Muscle of back (tissue), 11 donors: Measurements from ENCODE around the gene ZYG11B. TPM values are rescaled to one million over a fixed set of nuclear protein-coding genes. Genes with fewer than 3 reads are reported as not detected.
"Not testable (repeated sequence)": the region's sequence is repeated elsewhere in the genome, so short reads cannot be mapped to it uniquely, and the experiment has no call there.

Source experiments
- DNase-seq, 3 donors: peaks; one replicate each; pipeline versions ENCODE4 v3.0.0 to v3.0.0-alpha.2; 2013
- polyA plus RNA-seq, 10 donors: library from polyadenylated mRNA; unstranded; fragments of 120-200 nt; gene quantifications; one replicate each; pipeline ENCODE4 v1.2.1, GENCODE V29; 2013; ENCODE audit not compliant: insufficient read length in 10 of 10

ZYG11B gene
- polyA plus RNA-seq, 10 donors, result 26.6 to 45.5 (median 33.8) TPM

DNA sequence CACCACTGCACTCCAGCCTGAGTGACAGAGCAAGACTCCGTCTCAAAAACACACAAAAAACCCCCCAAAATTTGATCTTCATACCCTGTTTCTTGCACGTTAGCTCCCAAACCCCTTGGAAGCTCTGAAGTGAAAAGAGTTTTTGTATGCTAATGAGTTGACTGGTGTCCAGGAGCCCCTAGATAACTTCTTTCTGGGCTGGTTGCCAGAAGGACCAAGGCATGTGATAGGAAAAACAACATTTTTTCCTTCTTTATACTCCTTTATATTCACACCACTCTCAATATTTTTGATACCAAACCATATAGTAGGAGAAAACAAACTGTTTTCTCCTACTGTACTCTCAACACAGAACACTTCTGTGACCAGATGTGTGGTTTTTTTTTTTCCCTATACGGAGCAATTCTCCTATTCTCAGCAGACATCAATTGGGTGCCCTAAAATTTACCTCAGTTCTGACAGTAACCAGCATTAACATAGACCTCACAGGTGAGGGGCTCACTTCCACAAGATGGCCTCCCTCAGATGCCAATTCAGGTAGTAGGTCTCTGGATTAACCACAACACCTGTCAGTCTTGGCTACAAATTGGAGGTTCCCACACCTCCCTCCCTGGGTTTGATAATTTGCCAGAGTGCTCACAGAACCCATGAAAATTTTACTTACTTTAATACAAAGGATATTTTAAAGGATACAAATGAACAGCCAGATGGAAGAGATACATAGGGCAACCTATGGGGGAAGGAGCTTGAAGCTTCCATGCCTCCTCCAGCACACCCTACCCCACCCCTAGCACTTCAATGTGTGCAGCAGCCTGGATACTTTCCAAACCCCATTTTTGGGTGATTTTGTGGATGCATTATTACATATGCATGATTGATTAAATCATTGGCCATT is 25.6 kb downstream of the ZYG11B start:
- peak; percentile 22 to 53 (median 34) for DNase-seq

DNA sequence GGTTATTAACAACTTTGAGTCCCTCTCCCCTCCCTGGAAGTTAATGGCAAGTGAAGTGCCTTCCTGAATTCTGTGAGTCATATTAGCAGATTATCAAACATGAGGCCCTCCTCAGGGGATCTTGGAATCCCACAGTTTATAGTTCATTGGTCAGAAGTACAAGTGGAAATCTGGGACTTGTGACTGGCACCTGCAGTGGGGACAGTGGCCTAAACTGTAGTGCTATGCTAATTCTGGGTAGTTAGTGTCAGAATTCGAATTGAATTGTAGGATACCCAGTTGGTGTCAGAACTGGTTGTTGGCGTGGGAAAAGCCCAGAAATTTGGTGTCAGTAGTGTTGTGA is 26.2 kb downstream of the ZYG11B start:
- DNase-seq, result no peak

DNA sequence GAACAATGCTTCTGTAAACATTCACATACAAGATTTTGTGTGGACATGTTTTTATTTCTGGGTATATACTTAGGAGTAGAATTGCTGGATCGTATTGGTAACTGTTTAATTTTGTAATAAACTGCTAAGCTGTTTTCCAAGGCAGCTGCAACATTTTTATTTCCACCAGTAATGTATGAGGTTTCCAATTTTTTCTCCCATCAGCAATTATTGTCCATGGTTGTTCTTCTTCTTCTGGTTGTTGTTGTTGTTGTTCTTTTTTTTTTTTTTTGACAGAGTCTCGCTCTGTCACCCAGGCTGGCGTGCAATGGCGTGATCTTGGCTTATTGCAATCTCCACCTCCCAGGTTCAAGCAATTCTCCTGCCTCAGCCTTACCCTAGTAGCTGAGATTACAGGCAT is 26.9 kb downstream of the ZYG11B start:
- no peak for DNase-seq

DNA sequence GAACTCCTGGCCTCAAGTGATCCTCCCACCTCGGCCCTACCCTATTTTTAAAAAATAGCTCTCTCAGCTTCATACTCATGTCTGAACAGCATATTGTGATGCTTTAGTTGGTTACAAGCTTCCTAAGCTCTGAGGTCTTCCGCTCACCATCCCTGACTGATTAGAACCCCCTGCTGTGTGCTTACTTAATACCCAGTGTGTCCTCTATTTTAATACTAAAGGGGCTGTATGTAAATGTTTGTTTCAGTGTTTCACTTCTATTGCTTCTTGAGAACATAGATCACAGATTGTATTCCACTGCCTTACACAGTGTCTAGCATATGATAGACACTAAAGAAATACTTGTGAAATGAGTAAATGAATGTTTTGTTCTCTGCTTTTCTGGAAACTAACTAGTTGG is 29.8 kb downstream of the ZYG11B start:
- DNase-seq, result no peak

DNA sequence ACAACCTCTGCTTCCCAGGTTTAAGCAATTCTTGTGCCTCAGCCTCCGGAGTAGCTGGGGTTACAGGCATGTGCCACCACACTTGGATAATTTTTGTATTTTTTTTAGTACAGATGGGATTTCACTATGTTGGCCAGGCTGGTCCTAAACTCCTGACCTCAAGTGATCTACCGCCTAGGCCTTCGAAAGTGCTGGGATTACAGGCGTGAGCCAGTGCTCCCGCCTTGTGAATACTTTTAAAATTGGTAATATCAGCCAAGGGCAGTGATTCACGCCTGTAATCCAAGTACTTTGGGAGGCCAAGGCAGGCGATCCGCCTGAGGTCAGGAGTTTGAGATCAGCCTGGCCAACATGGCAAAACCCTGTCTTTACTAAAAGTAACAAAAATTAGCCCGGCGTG is 33.7 kb downstream of the ZYG11B start:
- DNase-seq, result no peak

DNA sequence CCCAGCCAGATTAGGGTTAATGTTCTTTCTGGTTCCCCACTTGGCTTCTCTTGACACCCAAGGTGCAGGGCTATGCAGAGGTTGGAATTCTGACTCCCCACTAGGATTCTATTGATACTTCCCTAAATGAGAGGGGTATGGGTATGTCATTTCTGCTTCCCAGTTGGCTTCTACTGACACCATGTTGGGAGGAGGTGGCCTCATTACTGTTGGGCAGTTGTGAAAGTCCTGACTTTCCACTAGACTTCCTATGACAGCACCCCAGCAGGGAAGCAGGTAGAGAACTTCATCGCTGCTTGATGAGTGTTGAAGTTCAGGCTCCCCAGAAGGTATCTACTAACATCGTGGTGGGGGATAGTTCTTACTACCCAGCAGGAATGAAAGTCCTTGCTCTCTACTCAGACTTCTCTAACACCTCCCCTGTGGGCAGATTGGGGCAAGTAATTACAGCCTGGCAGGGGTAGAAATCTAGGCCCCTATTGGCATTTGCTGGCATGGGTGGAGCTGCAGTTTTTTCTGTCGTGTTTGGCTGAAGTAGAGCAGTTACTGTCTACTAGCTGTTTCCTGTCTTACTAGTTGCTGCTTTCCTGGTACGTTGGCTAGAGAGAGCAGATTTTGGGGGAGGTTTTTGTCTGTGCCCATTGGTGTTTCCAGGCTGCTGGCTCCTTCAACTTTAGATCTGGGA is 41.5 kb downstream of the ZYG11B start:
- DNase-seq, result no peak

DNA sequence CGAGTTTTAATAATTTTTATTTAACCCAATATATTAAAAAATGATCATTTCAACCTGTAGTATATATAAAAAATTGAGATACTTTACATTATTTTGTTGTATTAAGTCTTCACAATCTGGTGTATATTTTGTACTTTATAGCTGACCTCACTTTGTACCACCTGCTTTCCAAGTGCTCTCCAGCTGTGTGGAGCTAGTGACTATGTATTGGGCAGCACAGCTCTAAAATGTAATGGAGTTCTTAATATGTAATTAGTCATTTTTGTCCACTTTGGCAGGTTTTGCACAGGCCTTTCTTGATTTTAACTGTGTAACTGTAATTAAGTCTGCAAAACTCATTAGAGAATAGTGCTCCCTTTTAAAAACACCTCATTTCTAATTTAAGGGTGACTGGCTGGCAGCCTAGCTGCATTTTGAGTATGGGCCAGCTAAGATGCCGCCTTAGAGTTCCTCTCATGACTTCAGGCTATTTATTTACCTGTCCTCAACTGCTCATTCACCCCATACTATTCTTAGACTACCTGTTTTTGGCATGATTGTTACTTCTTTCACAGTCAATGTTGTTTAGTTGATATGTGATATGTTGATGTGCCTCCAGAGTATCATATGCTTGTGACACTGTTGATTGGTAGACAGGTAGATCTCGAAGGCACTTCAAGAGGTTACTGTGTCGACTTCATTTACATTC is 43.2 kb downstream of the ZYG11B start:
- DNase-seq, result no peak

DNA sequence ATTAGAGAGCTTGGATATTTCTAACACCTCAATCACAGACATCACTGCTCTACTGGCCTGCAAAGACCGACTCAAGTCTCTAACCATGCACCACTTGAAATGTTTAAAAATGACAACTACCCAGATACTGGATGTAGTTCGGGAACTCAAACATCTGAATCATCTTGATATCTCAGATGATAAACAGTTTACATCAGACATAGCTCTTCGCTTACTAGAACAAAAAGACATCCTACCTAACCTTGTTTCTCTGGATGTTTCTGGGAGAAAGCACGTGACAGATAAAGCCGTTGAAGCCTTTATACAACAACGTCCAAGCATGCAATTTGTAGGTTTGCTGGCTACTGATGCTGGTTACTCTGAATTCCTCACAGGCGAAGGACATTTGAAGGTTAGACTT is 45.1 kb downstream of the ZYG11B start:
- DNase-seq, result no peak

DNA sequence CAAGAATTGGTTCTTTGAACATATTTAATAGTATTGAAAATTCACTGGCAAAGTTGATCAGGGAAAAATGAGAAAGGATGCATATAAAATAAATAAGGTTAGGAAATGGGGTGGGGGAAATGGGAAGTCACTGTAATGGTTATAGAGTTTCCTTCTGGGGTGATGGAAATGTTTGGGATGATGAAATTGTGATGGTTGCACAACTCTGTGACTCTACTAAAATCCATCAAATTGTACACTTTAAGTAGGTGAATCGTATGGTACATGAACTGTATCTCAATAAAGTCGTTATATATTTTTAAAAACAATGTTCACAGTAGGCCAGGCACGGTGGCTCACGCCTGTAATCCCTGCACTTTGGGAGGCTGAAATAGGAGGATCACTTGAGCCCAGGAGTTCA is 59.9 kb downstream of the ZYG11B start:
- DNase-seq, result no peak

DNA sequence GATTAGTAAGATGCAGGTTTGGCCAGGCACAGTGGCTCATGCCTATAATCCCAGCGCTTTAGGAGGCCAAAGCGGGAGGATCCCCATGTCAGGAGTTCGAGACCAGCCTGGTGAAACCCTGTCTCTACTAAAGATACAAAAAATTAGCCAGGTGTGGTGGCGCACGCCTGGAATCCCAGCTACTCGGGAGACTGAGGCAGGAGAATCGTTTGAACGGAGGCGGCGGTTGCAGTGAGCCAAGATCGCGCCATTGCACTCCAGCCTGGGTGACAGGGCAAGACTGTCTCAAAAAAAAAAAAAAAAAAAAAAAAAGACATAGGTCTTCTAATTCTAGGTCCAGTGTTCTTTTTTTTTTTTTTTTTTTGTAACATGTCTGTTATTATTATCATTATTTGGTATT is 64.2 kb downstream of the ZYG11B start:
- DNase-seq, result not testable (repeated sequence)

DNA sequence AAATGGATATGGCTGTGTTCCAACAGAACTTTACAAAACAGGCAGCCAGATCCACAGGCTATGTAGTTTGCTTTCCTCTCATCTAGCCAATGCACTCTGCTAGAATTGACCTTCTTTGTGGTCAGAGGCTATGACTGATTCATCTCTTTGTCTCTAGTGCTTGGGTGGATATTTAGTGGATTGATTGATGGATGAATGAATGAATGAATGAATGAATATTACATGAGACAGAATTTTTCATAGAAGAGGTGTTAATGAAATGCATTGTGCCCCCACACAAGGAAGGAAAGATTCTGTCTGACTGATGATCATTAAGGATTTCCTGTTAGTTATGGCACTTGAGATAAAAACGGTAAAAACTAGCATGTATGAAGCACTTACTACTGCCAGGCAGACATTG is 65.8 kb downstream of the ZYG11B start:
- DNase-seq, result no peak

DNA sequence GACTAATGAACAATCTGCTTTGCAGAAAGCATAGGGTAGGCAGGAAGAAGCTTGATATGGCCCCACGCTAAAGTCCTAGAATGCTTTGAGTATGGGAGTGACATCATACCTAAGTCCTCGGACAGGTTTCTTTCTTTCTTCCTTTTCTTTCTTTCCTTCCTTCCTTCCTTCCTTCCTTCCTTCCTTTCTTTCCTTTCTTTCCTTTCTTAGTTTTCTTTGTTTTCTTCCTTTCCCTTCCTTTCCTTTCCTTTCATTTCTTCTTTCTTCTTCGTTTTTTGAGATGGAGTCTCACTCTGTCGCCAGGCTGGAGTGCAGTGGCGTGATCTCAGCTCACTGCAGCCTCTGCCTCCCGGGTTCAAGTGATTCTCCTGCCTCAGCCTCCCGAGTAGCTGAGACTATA is 67.5 kb downstream of the ZYG11B start:
- not testable (repeated sequence) for DNase-seq

DNA sequence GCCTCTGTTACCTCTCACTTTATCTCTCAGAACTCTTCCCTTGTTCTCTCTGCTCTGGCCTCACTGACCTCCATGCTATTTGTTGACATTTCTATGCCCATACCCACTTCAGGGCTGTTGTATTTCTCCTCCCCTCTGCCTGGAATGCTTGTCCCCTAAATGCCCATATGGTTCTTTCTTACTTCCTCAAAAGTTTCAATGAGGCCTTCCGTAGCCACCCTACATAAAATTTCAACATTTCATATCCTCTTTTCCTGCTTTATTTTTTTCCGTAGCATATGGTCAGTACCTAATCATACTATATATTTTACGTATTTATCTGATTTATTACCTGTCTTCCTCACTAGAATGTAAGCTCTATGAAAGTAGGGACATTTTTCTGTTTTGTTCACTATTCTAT is 69.2 kb downstream of the ZYG11B start:
- DNase-seq, result no peak

DNA sequence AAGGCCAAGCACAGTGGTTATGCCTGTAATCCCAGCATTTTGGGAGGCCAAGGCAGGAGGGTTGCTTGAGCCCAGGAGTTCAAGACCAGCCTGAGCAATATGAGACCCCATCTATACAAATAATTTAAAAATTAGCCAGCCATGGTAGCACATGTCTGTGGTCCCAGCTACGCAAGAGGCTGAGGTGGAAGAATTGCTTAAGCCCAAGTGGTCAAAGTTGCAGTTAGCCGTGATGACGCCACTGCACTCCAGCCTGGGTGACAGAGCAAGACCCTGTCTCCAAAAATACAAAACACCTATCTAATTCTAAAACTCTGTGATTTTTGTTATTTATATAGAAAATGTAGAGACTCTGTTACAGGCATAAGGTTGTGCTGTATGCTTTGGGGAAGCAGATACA is 72.1 kb downstream of the ZYG11B start:
- no peak for DNase-seq

DNA sequence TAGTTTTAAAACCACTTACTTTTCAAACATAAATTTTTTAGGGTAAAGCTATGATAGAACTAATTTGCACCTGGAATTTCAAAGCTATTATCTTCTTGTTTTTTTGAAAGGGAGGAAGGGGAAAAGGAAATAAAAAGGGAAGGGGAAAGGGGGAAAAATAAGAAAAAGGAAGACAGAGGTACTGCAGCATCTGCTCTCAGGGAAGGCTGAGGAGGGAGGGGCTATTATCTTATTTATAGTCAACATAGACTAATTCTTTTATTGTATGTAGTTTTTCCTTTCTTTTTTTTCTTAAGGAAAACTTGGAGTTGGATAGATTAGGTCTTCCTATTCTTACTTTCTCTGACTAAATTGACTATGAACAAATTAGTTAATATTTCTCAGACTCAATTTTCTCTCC is 74.8 kb downstream of the ZYG11B start:
- DNase-seq, result no peak

DNA sequence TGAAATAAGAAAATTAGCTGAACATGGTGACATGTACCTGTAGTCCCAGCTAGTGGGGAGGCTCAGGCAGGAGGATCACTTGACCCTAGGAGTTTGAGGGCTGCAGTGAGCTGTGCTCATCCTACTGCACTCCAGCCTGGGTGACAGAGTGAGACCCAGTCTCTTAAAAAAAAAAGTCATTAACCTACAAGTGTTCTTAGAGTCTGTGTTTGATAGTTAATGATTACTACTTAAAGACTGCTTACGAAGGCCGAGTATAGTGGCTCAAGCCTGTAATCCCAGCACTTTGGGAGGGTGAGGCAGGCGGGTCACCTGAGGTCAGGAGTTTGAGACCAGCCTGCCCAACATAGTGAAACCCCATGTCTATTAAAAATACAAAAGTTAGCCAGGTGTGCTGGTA is 77.8 kb downstream of the ZYG11B start:
- DNase-seq, result not testable (repeated sequence)

DNA sequence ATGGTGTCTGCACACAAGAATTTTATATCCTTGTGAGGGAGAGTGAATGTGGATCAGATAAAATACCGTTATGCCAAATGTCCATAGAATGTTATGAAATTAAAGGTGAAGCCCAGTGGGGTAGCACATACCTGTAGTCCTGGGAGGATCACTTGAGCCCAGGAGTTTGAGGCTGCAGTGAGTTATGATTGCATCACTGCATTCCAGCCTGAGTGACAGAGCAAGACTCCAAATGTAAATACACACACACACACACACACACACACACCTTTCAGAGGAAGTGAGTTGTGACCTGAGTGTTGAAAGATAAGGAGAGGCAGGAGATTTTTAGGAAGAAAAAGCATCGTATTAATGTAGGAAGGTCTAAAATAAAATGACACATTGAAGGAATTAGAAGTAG is 88.2 kb downstream of the ZYG11B start:
- DNase-seq, result no peak

DNA sequence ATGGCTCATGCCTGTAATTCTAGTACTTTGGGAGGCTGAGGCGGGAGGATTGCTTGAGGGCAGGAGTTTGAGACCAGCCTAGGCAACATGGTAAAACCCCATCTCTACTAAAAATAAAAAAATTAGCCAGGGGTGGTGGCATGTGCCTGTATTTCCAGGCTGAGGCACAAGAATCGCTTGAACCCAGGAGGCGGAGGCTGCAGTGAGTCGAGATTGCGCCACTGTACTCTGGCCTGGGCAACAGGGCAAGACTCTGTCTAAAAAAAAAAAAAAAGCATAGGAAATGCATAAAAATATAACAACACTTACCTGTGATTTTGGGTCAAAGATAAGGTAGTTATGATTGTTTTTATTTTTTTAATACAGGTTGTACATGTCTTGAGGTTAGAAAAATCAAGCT is 94.6 kb downstream of the ZYG11B start:
- not testable (repeated sequence) for DNase-seq

DNA sequence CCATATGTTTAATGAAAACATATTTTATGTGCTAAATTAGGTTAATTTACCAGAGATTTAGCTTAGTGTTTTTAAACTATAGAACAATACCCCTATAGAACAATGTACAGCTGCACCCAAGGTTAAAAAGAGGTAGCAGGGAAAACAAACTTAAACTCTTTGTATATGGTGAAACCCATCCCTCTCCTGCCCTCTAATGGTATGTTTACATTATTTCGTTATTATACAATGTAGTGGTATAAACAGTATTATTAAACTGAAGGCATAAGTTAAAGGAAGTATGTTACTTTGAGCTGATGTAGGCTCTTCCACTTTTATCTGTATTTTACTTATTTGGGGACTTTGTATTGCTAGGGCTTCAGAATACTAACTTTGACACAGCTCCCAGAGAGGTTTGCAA is 99.6 kb downstream of the ZYG11B start:
- DNase-seq, result peak in 1 of 3 donors; percentile 7

DNA sequence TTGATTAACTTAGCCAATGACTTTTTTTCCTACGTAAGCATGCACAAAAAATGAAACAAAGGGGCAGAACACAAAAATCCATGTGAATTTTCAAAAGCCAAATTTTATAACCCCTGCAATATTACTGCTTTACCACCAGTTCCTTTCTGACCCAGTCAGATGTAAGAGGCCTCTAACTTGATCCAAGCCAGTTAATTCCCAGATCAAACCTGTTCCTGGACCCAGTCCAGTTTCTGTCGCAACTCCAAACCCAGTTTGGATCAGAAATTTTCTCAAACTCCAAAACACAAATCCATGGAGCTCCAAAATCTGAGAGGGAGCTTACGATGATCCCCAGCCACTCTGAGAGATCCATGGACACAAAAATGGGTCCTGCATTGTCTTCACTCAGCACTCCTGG is 108.5 kb downstream of the ZYG11B start:
- no peak for DNase-seq

DNA sequence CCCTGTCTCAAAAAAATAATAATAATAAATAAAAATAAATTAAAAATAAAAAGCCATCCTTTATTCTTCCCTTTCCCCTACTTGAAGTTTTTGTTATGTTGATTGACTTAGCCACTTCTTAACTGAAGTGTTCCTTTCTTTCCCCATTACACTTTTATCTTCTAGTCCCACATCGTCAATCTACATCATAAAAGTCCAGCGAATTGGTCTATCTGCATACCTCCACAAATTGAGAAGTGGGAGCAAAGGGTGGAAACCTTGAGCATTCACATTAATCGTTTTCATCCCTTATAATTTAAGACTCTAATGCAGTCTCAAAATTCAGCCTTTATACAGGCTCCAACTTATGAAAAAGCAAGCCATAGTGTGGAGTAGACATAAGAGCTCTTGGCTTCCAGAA is 109.8 kb downstream of the ZYG11B start:
- no peak for DNase-seq

DNA sequence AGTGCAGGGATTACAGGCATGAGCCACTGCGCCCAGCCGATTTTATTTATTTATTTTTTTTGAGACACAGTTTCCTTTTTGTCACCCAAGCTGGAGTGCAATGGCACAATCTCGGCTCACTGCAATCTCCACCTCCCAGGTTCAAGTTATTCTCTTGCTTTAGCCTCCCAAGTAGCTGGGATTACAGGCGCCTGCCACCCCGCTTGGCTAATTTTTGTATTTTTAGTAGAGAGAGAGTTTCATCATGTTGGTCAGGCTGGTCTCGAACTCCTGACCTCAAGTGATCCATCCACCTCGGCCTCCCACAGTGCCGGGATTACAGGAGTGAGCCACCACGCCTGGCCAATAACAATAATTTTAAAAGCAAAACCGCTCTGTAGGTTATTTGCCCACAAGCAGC is 112.9 kb downstream of the ZYG11B start:
- DNase-seq, result not testable (repeated sequence)
